IMR-90 (cell line): ENCODE data around the gene CDKAL1. TPM values are rescaled to one million over a fixed set of nuclear protein-coding genes. Genes with fewer than 3 reads are reported as not detected.

Source experiments
- ATAC-seq: fragments of 200-7000 bp; cut with Tn5 transposase; 2 replicates; pipeline ENCODE4 v1.9.1; 2020; ENCODE audit warnings: low read depth, mild to moderate bottlenecking, moderate library complexity
- BruUV-seq: library from RNA; stranded (reverse); fragments of 400-500 nt; replicated peaks from 2 replicates; lab custom pipeline; 2021; lab: Mats Ljungman, UMichigan
- CTCF ChIA-PET: fragments of 300-600 bp; formaldehyde crosslinking; extraction: SDS; loops from one replicate; lab custom pipeline; 2021; ENCODE audit warnings: antibody characterized with exemption; lab: Yijun Ruan, JAX
- POLR2A ChIA-PET: fragments of 300-600 bp; sonication (Branson Sonifier 250); formaldehyde crosslinking; loops from one replicate; lab custom pipeline; 2022; ENCODE audit warnings: antibody characterized with exemption; ENCODE audit not compliant: unreplicated experiment; lab: Charles Lee
- DNase-seq: peaks from one replicate; pipeline ENCODE4 v3.0.0; 2013
- H2AFZ ChIP-seq: replicated peaks from 2 replicates; pipeline ENCODE3; 2013; ENCODE audit warnings: low read length, mild to moderate bottlenecking; ENCODE audit not compliant: poor library complexity
- H2AK5ac ChIP-seq: 2 replicates; pipeline ENCODE4 v1.6.1; 2013; ENCODE audit warnings: low read depth, low read length, inconsistent platforms
- H2AK9ac ChIP-seq: replicated peaks from 2 replicates; pipeline ENCODE3; 2013; ENCODE audit warnings: mild to moderate bottlenecking, low read depth, low read length, moderate library complexity; ENCODE audit not compliant: poor library complexity
- H2BK120ac ChIP-seq: 2 replicates; pipeline ENCODE4 v1.6.1; 2013; ENCODE audit warnings: low read depth, low read length, inconsistent platforms
- H2BK15ac ChIP-seq: 3 replicates; pipeline ENCODE4 v1.6.1; 2013; ENCODE audit warnings: low read depth, low read length, inconsistent platforms
- H2BK20ac ChIP-seq: 2 replicates; pipeline ENCODE4 v1.6.1; 2013; ENCODE audit warnings: low read depth, mild to moderate bottlenecking, inconsistent platforms, low read length, moderate library complexity
- H2BK5ac ChIP-seq: 2 replicates; pipeline ENCODE4 v1.6.1; 2013; ENCODE audit warnings: mild to moderate bottlenecking, low read depth, low read length, inconsistent platforms; ENCODE audit not compliant: poor library complexity, severe bottlenecking
- H3K14ac ChIP-seq: replicated peaks from 2 replicates; pipeline ENCODE4 v1.6.1; 2013; ENCODE audit warnings: low read depth, low read length, inconsistent platforms
- H3K18ac ChIP-seq: 2 replicates; pipeline ENCODE4 v1.6.1; 2013; ENCODE audit warnings: low read depth, low read length, control low read depth
- H3K23ac ChIP-seq: 2 replicates; pipeline ENCODE4 v1.6.1; 2013; ENCODE audit warnings: low read depth, low read length, inconsistent platforms
- H3K27ac ChIP-seq: 2 replicates; pipeline ENCODE4 v1.5.1; 2013; ENCODE audit warnings: mild to moderate bottlenecking, control low read depth, low read length; ENCODE audit not compliant: insufficient read depth
- H3K27me3 ChIP-seq: 2 replicates; pipeline ENCODE4 v1.6.1; 2013; ENCODE audit warnings: low read length; ENCODE audit not compliant: control insufficient read depth, insufficient read depth
- H3K36me3 ChIP-seq: 2 replicates; pipeline ENCODE4 v1.6.1; 2013; ENCODE audit warnings: low read length, mixed read lengths; ENCODE audit not compliant: control insufficient read depth, insufficient read depth
- H3K4ac ChIP-seq: 2 replicates; pipeline ENCODE4 v1.6.1; 2013; ENCODE audit warnings: low read depth, low read length, inconsistent platforms
- H3K4me1 ChIP-seq: 2 replicates; pipeline ENCODE4 v1.6.1; 2013; ENCODE audit warnings: low read length, mixed read lengths; ENCODE audit not compliant: control insufficient read depth, insufficient read depth
- H3K4me2 ChIP-seq: 2 replicates; pipeline ENCODE4 v1.6.1; 2013; ENCODE audit warnings: low read depth, mild to moderate bottlenecking, control low read depth, low read length, moderate library complexity
- H3K4me3 ChIP-seq: 2 replicates; pipeline ENCODE4 v1.5.1; 2013; ENCODE audit warnings: low read depth, mild to moderate bottlenecking, control low read depth, low read length, moderate library complexity; ENCODE audit not compliant: insufficient read depth
- H3K56ac ChIP-seq: 2 replicates; pipeline ENCODE4 v1.6.1; 2013; ENCODE audit warnings: low read length, inconsistent platforms; ENCODE audit not compliant: insufficient read depth; ENCODE audit errors: extremely low read depth
- H3K79me1 ChIP-seq, 2 experiments: 2 replicates each; pipeline ENCODE4 v1.6.1; 2013; ENCODE audit warnings: low read length in 2 of 2, inconsistent platforms in 1 of 2, low read depth in 1 of 2
- H3K9ac ChIP-seq: 2 replicates; pipeline ENCODE4 v1.6.1; 2013; ENCODE audit warnings: low read depth, low read length, control low read depth
- H3K9me1 ChIP-seq: 2 replicates; pipeline ENCODE4 v1.6.1; 2013; ENCODE audit warnings: low read length, inconsistent platforms; ENCODE audit not compliant: insufficient read depth
- H3K9me3 ChIP-seq: 2 replicates; pipeline ENCODE4 v1.6.1; 2013; ENCODE audit warnings: low read length; ENCODE audit not compliant: control insufficient read depth, insufficient read depth
- H4K20me1 ChIP-seq: 2 replicates; pipeline ENCODE4 v1.6.1; 2013; ENCODE audit warnings: low read length, inconsistent platforms; ENCODE audit not compliant: insufficient read depth
- H4K5ac ChIP-seq: 2 replicates; pipeline ENCODE4 v1.6.1; 2013; ENCODE audit warnings: mild to moderate bottlenecking, low read depth, low read length, control low read depth
- H4K8ac ChIP-seq, 2 experiments: 2 replicates each; pipeline ENCODE4 v1.6.1; 2013; ENCODE audit warnings: low read depth in 2 of 2, low read length in 2 of 2, control low read depth in 1 of 2, inconsistent platforms in 1 of 2
- H4K91ac ChIP-seq: 2 replicates; pipeline ENCODE4 v1.6.1; 2013; ENCODE audit warnings: low read depth, low read length, inconsistent platforms; ENCODE audit not compliant: insufficient read depth
- BHLHE40 ChIP-seq: fragments of 150-350 bp; IDR thresholded peaks from 2 replicates; pipeline ENCODE4 v1.6.1; 2016; ENCODE audit warnings: mild to moderate bottlenecking, low read depth, low read length
- CEBPB ChIP-seq: IDR thresholded peaks from 2 replicates; pipeline ENCODE4 v1.6.1; 2012; ENCODE audit warnings: low read depth, low read length, improper control_type of control experiment
- CHD1 ChIP-seq: IDR thresholded peaks from 2 replicates; pipeline ENCODE4 v1.6.1; 2012; ENCODE audit warnings: low read depth, low read length, improper control_type of control experiment
- CTCF ChIP-seq: conservative IDR thresholded peaks from 2 replicates; pipeline ENCODE4 v1.5.1; 2012; ENCODE audit warnings: mild to moderate bottlenecking, low read depth, low read length, improper control_type of control experiment
- ELK1 ChIP-seq: fragments of 150-350 bp; IDR thresholded peaks from 2 replicates; pipeline ENCODE4 v1.6.1; 2016; ENCODE audit warnings: low read depth, mild to moderate bottlenecking, low read length, moderate library complexity, borderline replicate concordance
- FOS ChIP-seq: fragments of 150-350 bp; IDR thresholded peaks from 2 replicates; pipeline ENCODE4 v1.6.1; 2016; ENCODE audit warnings: low read depth, low read length
- MAFK ChIP-seq: IDR thresholded peaks from 2 replicates; pipeline ENCODE4 v1.6.1; 2012; ENCODE audit warnings: low read depth, low read length, improper control_type of control experiment
- MAZ ChIP-seq: IDR thresholded peaks from 2 replicates; pipeline ENCODE4 v1.6.1; 2012; ENCODE audit warnings: low read depth, mild to moderate bottlenecking, low read length, improper control_type of control experiment, moderate library complexity, borderline replicate concordance
- MXI1 ChIP-seq: IDR thresholded peaks from 2 replicates; pipeline ENCODE4 v1.6.1; 2012; ENCODE audit warnings: low read depth, mild to moderate bottlenecking, low read length, moderate library complexity, borderline replicate concordance
- NFE2L2 ChIP-seq: fragments of 150-350 bp; IDR thresholded peaks from 2 replicates; pipeline ENCODE4 v1.6.1; 2016; ENCODE audit warnings: low read depth, mild to moderate bottlenecking, low read length
- POLR2A ChIP-seq: IDR thresholded peaks from 2 replicates; pipeline ENCODE4 v1.6.1; 2012; ENCODE audit warnings: mild to moderate bottlenecking, low read depth, low read length
- RAD21 ChIP-seq: IDR thresholded peaks from 2 replicates; pipeline ENCODE4 v1.6.1; 2012; ENCODE audit warnings: low read length, improper control_type of control experiment
- RCOR1 ChIP-seq: IDR thresholded peaks from 2 replicates; pipeline ENCODE4 v1.6.1; 2012; ENCODE audit warnings: mild to moderate bottlenecking, low read length, improper control_type of control experiment; ENCODE audit not compliant: insufficient replicate concordance
- RFX5 ChIP-seq: IDR thresholded peaks from 2 replicates; pipeline ENCODE4 v1.8.0; 2012; ENCODE audit warnings: low read depth, mild to moderate bottlenecking, low read length, moderate library complexity
- SMC3 ChIP-seq: fragments of 150-350 bp; IDR thresholded peaks from 2 replicates; pipeline ENCODE4 v1.6.1; 2016; ENCODE audit warnings: low read depth, mild to moderate bottlenecking, antibody characterized with exemption, low read length, moderate library complexity
- USF2 ChIP-seq: fragments of 150-350 bp; IDR thresholded peaks from 2 replicates; pipeline ENCODE4 v1.6.1; 2017; ENCODE audit warnings: mild to moderate bottlenecking, antibody characterized with exemption, low read length, low read depth
- WGBS, 2 experiments: methylation state at CpG; one replicate each; pipeline versions ENCODE4 v1.1.5 to v1.1.7; 2013; ENCODE audit warnings: missing lambda C conversion rate in 2 of 2; ENCODE audit not compliant: insufficient read length in 1 of 2; ENCODE audit errors: extremely low coverage in 2 of 2; 5-methylcytosine and 5-hydroxymethylcytosine counted together
- dilution Hi-C: fragments of 300-500 bp; cut with HindIII; formaldehyde crosslinking; loops from one replicate; pipeline ENCODE4 v1.14.3; 2018; ENCODE audit warnings: low sequenced_read_pairs; ENCODE audit not compliant: unreplicated experiment
- in situ Hi-C: fragments of 300-500 bp; cut with MboI; formaldehyde crosslinking; loops from 3 replicates; pipeline ENCODE4 v1.14.3; 2019; ENCODE audit warnings: low sequenced_read_pairs, inconsistent platforms, mixed read lengths
- intact Hi-C: fragments of 100-400 bp; cut with micrococcal nuclease; formaldehyde crosslinking; loops from 2 replicates; pipeline ENCODE4 v1.10.0; 2022
- polyA plus RNA-seq, 3 experiments: library from polyadenylated mRNA; depleted of rRNA; stranded (reverse); fragments of >200 nt; gene quantifications; 2 replicates each; pipeline ENCODE4 v1.2.3, GENCODE V29; 2012; ENCODE audit warnings: low replicate concordance in 1 of 3
- total RNA-seq: library from RNA; depleted of rRNA; stranded (reverse); fragments of >200 nt; gene quantifications from 2 replicates; pipeline ENCODE4 v1.2.3, GENCODE V29; 2012

Gene CDKAL1
- total and polyA plus RNA-seq, 2 of the 4 experiments (the other 2 are of a cell fraction): 3.7 to 13.1 TPM

- dilution Hi-C loops (no loop called here), in situ Hi-C loops (no loop called here), intact Hi-C loops (no loop called here)
- Histone ChIP-seq H3K9me3 (no peaks in the 10 kb centered on the region), H3K36me3 (no peaks in the 10 kb centered on the region), H3K4me3 (no peak overlapping the region), H2BK15ac (no peak overlapping the region), H3K23ac (no peak overlapping the region), H3K4me1 (no peaks in the 10 kb centered on the region), H4K8ac (no peak overlapping the region), H3K27me3 (no peaks in the 10 kb centered on the region), H2BK20ac (no peak overlapping the region), H3K79me1 (no peaks in the 10 kb centered on the region), H4K20me1 (no peaks in the 10 kb centered on the region), H4K5ac (no peak overlapping the region), H3K4me2 (no peak overlapping the region), H4K91ac (no peak overlapping the region), H3K56ac (no peak overlapping the region), H3K4ac (no peak overlapping the region), H2BK120ac (no peak overlapping the region), H2BK5ac (no peak overlapping the region), H3K9ac (no peak overlapping the region), H3K9me1 (no peaks in the 10 kb centered on the region), H3K27ac (no peak overlapping the region), H2AK5ac (no peak overlapping the region), H3K14ac (no peak overlapping the region), H3K18ac (no peak overlapping the region), H2AFZ (no peak overlapping the region), H2AK9ac (no peak overlapping the region)
- ATAC-seq: no peak
- WGBS, 2 experiments: no CpG with 5 or more reads among the region's 5 CpGs
- TF ChIP-seq MAZ (no peak), MAFK (no peak), CTCF (no peak), USF2 (no peak), BHLHE40 (no peak), FOS (no peak), RCOR1 (no peak), RFX5 (no peak), NFE2L2 (no peak), RAD21 (no peak), POLR2A (no peak), MXI1 (no peak), ELK1 (no peak), CEBPB (no peak), CHD1 (no peak), SMC3 (no peak)
- DNase-seq: peak; percentile 10
- CTCF ChIA-PET: interaction anchor here (0.6 kb wide), 1 partner anchor 508 kb away, joined by 3 read pairs; no protein-coding TSS in a partner anchor
- POLR2A ChIA-PET: no interaction called here
- BruUV-seq: no TSS peak
Observed at GRCh38 chr6:21045135-21045700, 511.0 kb downstream of the CDKAL1 start.
